ENCODE measurements around the gene CFAP47.
"Not testable (repeated sequence)": the region's sequence is repeated elsewhere in the genome, so short reads cannot be mapped to it uniquely, and the experiment has no call there.

Gene CFAP47

GRCh38 chrX:36234840-36235528, 315.4 kb downstream of the CFAP47 start:
- not testable (repeated sequence) for DNase-seq (ENCODE audit: low spot score)

DNA sequence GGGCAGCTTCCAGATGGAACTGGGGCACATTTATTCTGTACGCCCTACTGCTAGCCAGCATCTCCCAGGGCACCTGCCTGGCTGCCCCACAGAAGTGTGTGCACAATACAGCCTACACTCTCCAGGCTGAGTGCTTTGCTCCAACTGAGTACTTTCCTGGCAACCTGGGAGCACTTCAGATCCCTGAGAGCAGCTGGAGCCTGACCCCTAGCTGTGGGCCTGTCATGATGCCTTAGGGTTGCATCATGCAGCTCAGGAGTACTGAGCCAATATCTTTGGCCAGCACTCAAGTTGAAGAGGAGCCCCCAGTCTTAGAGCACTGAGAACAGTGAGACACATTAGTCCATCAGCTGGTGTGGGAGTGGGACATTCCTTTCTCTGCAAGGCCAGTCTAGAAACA, 321.9 kb downstream of the CFAP47 start:
- peak; percentile 5 for DNase-seq (ENCODE audit: low spot score)

- DNase-seq (ENCODE audit: low spot score) = no peak
These were observed 346.6 kb downstream of the CFAP47 start for GRCh38 chrX:36266155-36266554.

GRCh38 chrX:36310136-36310535, 390.6 kb downstream of the CFAP47 start:
- no peak for DNase-seq (ENCODE audit: low spot score)

DNA sequence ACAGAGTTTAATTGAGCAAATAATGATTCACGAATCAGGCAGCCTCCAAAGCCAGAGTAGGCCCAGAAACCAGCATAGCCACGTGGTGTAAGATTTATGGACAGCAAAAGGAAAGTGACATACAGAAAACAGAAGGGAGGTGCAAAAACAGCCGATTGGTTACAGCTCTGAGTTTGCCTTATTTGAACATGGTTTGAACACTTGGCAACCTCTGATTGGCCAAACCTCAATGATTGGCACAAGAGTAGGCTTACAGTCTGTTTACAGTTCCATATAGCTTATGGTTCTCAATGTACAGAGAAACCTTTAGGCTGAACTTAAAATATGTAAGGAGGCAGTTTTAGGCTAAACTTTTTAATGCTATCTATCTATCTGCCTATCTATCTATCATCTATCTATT, 394.8 kb downstream of the CFAP47 start:
- DNase-seq (ENCODE audit: low spot score) = no peak

- DNase-seq (ENCODE audit: low spot score) = no peak
These were observed 415.0 kb downstream of the CFAP47 start for GRCh38 chrX:36334572-36334971.

DNA sequence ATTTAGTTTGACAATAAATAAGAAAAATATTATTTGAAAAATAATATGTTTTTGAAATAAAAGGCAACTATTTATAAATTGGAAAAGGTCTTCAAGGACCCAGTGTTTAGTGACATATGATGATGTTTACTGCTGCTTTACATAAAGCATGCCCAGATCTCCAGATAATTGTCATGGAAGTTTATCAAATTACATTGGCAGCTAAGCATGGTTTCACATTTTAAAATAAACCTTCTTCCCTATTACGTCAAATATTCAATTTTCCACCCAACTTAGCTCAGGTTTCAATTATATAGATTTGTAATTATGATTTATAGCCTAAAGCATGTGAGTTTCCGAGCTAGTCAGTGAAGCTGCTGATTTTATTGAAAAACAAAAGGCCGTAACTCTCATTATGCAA, 417.2 kb downstream of the CFAP47 start:
- no peak for DNase-seq (ENCODE audit: low spot score)

DNA sequence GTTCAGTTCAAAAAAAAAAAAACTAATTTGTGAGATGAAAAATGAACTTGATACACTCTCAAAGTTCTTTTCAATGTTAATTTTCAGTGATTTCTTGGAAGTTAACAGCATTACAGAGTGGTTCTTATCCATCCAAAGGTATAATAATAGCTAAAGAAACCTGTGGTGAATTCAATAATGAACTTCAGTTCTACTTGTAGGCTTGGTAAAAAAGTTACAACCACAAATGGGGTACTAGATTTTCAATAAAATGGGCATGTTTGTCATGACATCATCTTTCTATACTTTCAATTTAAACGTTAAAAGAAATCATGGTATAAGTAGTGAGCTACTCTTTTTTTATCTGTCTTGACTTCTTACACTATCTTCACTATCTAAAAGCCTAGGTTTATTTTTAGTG, 424.8 kb downstream of the CFAP47 start:
- DNase-seq (ENCODE audit: low spot score) = no peak

- no peak for DNase-seq (ENCODE audit: low spot score)
These were observed 429.0 kb downstream of the CFAP47 start for GRCh38 chrX:36348509-36348908.

- DNase-seq (ENCODE audit: low spot score) = no peak
These were observed 438.3 kb downstream of the CFAP47 start for GRCh38 chrX:36357855-36358254.

GRCh38 chrX:36364262-36364661, 444.7 kb downstream of the CFAP47 start:
- DNase-seq (ENCODE audit: low spot score) = no peak

- no peak for DNase-seq (ENCODE audit: low spot score)
These were observed 464.0 kb downstream of the CFAP47 start for GRCh38 chrX:36383495-36383894.

- no peak for DNase-seq (ENCODE audit: low spot score)
These were observed 469.4 kb downstream of the CFAP47 start for GRCh38 chrX:36388901-36389300.

GRCh38 chrX:36401774-36402173, 482.2 kb downstream of the CFAP47 start:
- DNase-seq (ENCODE audit: low spot score) = no peak

GRCh38 chrX:36407836-36408235, 488.3 kb downstream of the CFAP47 start:
- DNase-seq (ENCODE audit: low spot score) = no peak

DNA sequence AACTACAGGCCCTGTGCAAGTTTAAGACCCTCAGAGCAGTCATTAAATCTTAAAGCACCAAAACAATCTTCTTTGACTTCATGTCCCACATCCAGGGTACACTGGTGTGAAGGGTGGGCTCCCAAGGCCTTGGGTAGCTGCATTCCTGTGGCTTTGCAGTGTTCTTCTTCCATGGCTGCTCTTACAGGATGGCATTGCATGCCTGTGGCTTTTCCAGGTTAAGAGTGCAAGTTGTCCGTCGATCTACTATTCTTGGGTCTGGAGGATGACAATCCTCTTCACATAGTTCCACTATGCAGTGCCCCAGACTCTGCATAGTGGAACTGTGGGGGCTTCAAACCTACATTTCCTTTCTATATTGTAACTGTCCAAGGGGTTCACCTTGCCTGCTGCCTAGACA, 494.5 kb downstream of the CFAP47 start:
- no peak for DNase-seq (ENCODE audit: low spot score)

- peak; percentile 11 for DNase-seq (ENCODE audit: low spot score)
These were observed 502.8 kb downstream of the CFAP47 start for GRCh38 chrX:36422368-36422767.

DNA sequence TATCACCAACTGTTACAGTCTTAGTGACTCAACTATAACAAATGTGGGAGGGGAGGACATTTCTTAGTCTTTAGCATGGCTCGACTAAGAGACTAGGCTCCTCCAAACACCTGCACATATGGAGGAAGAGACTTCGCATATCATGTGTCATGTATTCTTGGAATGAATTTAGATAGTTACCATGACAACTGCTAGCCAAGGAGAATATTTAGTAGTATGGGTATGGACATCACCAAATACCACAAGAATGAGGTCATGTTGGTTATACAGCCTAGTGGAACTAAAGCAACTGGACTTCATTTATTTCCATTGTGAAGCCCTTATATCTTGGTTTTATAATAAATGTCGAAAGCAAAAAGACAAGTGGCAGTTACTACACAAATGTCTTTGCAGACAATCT, 512.3 kb downstream of the CFAP47 start:
- no peak for DNase-seq (ENCODE audit: low spot score)

DNA sequence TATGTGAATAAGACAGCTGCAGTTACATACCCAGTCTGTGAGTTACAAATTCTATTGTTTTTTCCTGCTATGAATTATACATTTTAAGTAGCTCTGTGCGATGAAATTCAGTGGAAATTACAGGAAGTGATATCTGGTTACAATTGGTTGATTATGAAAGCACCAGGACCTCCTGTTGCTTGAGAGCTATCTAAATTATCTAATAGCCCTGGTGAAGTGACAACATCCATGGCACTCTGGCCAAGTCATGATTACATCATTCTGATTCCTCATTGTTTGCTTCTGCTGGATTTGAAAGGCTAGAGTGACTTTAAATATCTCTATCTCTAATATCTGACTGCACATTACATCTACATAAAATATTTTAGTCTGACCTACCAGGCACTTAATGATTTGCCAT, 515.0 kb downstream of the CFAP47 start:
- no peak for DNase-seq (ENCODE audit: low spot score)

Data from iPS-NIHi11 (cell line).